Smooth muscle cell of the brain vasculature (primary cell): ENCODE data around the gene DIO2.
A peak's percentile ranks its signal among the peaks of the same experiment; 100 is the strongest.

Experiments
- DNase-seq: peaks from one replicate; pipeline ENCODE4 v3.0.0-alpha.2; 2012; ENCODE audit warnings: low read depth, low spot score

DIO2 gene

DNA sequence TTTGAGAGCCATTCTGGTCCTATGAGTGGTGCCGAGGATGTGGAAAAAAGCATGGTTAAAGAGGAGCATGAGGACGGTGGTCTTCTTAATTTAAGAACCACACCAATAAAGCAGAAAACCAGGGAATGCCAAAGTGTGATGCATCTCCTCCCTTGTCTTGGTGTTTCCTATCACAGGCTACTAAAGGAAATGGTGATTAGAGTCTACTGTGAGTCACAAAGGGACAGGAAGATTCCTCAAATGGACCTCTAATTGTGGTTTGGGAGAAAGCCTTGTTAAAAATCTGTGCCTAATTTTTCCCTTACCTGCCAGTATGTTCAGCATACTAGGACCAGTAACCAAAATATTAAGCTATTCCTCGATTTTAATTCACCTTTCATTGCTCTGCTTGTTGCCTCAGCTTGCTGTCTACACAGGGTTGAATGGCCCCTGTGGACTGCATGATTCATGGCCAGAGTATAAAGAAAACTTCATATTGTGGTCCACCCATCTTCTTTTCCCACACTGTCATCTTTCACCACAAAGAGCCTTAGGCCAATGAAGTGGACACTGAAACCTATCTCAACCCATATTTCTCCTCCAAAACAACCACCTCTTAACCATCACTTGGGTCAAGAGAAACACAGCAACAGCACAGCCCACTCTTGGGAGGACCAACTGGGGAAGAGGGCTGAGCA, 38.8 kb downstream of the DIO2 start:
- DNase-seq, result no peak

GRCh38 chr14:80167793-80168448, 43.4 kb downstream of the DIO2 start:
- DNase-seq, result no peak

- DNase-seq, result peak; percentile 33
These were observed 46.1 kb downstream of the DIO2 start for GRCh38 chr14:80164991-80165721.

DNA sequence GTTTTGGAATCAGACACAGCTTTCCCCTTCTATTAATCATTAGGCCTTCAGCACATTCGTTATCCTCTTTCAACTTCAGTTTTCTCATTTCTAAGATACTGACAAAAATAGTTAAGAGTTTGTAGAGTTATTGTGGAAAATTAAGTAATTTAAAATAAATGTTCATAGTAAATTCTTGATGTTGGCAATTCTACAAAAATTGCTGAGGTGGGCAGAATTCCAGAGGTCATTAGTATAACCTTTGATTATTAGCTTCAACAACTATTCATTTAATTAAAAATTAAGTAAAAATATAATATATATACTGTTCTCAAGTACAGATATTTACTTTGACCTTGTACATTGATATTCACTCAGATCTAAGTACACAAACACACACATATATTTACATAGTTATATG, 58.5 kb downstream of the DIO2 start:
- no peak for DNase-seq

GRCh38 chr14:80152166-80152565, 59.1 kb downstream of the DIO2 start:
- DNase-seq, result no peak

DNA sequence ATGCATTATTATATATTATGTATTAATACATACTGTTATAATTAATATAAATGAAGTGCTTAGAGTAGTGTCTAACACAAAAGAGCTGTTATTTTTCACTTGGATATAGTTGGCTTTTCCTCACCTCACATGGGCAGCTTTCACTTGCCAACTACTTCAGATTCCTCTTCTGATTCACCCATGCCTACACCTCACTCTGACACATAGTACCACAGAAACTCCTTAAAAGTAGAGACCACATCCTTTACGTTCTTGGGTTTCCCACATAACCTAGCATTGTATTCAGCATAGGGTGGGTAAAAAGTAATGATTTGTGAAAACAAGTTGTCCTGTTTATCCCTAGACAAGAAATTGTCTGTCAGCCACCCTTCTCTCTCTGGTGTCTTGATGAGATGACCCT, 61.0 kb downstream of the DIO2 start:
- DNase-seq, result no peak
